SKM-1 treated with dmso at 0.1 percent for 144 hours (cell line): ENCODE measurements around the gene BSPRY.
"Not testable (repeated sequence)": the region's sequence is repeated elsewhere in the genome, so short reads cannot be mapped to it uniquely, and the experiment has no call there.

Experiments used
- DNase-seq: peaks from one replicate; lab custom pipeline; 2025; ENCODE audit not compliant: unreplicated experiment; lab: John Stamatoyannopoulos, UW

The BSPRY gene

GRCh38 chr9:113390192-113390960 is 41.0 kb downstream of the BSPRY start:
- DNase-seq = no peak

GRCh38 chr9:113391917-113392316 is 42.6 kb downstream of the BSPRY start:
- no peak for DNase-seq

DNA sequence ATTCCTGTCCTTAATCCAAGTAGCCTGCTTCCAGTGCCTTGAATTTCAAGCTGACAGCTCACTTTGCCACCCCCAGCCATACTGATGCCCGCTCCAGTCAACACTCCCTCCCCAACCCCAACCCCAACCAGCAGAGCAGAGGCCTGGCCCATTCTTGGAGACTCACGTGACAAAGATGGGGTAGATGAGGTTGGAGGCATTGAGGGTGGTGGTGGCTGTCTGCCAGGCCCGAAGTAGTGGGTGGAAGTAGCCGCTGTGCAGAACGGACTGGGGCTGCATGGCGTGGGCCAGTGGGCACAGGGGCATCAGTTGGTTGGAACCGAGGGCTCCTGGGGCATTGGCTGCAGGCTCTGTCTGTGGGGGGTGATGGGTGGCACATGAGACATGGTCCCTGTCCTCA is 43.9 kb downstream of the BSPRY start:
- no peak for DNase-seq

GRCh38 chr9:113395000-113395861 is 45.9 kb downstream of the BSPRY start:
- DNase-seq = no peak

GRCh38 chr9:113397203-113397631 is 47.9 kb downstream of the BSPRY start:
- no peak for DNase-seq

- no peak for DNase-seq
These were observed 49.5 kb downstream of the BSPRY start for GRCh38 chr9:113398796-113399195.

GRCh38 chr9:113399646-113400200 is 50.4 kb downstream of the BSPRY start:
- no peak for DNase-seq

DNA sequence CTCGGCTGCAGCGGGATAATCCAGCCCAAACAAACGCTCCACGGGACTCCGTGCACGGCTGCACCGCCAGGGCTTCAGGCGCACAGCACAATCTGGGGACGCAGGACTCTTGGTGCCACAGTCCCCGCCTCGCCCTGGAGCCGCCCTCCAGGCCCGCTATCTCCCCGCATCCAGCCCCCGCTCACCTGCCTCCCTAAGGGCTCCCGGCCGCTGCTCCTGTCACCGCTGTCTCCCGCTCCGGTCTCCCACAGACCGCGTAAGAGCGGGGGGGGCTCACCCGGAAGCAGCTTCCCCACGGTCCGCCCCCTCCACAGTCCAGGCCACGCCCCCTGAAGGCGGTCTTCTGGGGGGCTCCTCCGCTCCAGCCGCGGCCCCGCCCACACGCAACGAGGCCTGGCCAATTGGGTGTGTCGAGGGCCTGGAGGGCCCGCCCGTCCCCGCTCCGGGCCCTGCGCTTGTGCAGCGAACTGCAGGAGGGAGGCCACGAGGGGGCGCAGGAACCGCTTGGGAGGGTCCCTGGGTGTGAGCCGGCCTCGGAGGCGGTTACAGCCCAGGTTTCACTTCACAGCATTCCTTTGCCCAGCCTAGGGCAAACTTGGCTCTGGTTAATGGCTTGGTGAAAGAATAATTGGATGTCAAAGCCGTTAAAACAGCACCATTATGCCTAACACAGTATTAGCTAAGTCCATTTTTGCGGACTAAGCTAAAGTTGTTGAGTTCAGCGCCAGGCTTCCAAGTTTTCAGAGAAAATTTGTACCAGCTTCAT is 51.9 kb downstream of the BSPRY start, which contains the start of gene ALAD:
ALAD (minus strand) TSS at position 258 of the 766 bp plus-strand sequence. CDS start 7,725 bp downstream, outside the sequence.
- DNase-seq = peak; percentile 74

DNA sequence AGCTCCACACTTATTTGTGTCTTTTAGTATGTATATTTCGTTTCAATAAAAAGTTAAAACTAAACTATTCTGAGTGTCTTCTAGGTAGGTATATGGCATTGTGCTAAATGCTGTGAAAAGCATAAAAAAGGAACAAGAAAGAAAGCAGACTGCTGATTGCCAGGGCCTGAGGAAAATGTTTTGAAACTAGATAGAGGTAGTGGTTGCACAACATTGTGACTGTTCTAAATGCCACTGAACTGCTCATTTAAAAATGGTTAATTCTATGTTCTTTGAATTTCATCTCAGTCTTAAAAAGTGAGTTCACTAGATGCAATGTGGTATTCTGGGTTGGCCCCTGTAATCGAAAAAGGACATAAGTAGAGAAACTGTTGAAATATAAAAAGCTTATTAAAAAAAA is 54.3 kb downstream of the BSPRY start:
- peak; percentile 67 for DNase-seq

DNA sequence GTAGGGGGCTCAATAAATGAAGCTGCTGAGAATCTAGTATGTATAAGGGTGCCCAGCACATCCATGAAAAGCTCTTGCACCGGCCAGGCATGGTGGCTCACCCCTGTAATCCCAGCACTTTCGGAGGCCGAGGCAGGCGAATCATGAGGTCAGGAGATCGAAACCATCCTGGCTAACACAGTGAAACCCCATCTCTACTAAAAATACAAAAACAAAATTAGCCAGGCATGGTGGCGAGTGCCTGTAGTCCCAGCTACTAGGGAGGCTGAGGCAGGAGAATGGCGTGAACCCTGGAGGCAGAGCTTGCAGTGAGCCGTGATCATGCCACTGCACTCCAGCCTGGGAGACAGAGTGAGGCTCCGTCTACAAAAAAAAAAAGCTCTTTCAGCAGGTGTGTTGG is 57.0 kb downstream of the BSPRY start:
- not testable (repeated sequence) for DNase-seq

GRCh38 chr9:113406873-113407511 is 57.7 kb downstream of the BSPRY start:
- DNase-seq = not testable (repeated sequence)

GRCh38 chr9:113409481-113409880 is 60.1 kb downstream of the BSPRY start:
- DNase-seq = no peak

GRCh38 chr9:113409883-113410206 is 60.5 kb downstream of the BSPRY start:
- no peak for DNase-seq

DNA sequence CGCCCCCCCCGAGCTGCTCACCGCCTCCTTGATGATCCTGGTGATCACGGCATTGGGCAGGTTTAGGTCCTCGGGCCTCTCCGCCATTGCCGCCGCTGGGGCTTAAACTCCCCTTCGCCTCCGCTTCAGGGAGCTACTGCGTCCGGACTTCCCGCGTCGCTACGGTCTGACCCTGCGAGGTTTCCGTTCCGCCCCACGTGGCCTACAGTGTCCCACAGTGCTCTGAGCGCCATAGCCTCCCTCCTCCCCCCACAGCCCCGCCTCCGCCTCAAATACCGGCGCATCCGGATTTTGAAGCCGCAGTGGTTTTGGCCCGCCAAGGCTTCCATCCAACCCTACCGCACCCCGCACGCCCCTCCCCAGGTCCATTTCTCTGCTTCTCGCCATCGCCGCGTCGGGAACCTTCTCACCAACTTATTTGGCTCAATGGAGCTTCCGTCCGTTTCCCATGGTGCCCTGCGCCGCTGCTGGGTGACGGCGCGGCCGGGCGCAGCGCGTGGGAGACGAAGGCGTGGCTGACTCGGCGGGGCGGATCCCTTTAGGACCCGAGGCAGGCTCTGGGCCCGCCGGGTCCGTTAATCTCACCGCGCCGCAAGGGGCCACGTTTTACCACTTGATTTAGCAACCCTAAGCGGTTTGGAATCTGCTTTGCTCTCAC is 61.0 kb downstream of the BSPRY start, which contains the start of the genes C9orf43 and POLE3:
C9orf43 (plus strand) TSS at position 541 of the 658 bp plus-strand sequence. CDS start 2,747 bp downstream, outside the sequence.
POLE3 (minus strand) TSS at position 469 of the 658 bp plus-strand sequence; CDS start at position 87, 382 bp downstream.
- DNase-seq = peak; percentile 83

DNA sequence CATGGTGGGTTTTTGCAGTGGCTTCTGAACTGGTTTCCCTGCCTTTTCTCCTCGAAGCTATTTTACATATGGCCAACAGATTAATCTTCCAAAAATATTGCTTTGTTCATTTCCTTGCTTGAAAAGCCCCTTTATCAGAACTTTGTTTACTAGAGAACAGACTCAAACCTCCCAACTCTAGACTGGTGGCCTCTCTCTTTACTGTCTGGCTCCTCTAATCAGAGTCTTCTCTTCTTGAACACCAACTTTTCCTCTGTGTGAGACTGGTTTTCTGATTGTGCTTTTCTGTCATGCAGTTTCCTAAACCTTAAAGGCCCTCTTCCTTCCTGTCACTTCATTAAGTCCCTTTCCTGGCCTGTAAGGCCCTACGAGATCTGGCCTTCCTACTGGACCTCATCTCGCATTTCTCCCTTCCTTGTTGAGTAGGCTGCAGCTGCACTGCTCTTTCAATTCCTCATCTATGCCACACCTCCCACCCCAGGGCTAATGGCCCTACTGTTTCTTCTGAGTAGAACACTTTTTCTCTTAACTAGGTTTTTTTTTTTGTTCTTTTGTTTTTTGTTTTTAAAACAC is 66.9 kb downstream of the BSPRY start:
- DNase-seq = no peak

DNA sequence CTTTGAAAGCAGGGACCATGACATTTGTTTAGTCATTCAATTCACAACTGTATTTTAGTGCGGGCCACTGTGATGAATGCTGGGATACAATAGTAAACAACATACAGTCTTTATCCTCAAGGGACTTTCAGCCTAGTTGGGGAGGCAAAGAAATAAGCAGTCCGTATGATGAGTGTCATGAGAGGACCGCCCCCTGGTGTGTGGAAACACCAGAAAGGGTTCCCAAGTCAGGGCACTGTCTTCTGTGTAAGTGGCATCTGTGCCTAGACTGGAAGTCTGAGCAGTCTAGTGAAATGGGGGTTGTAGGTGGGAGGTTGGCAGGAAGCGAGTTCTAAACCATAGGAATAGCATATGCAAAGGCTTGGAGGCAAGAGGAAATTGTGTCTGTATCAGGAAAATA is 68.0 kb downstream of the BSPRY start:
- no peak for DNase-seq
